HepG2 (cell line): Measurements from ENCODE around the gene C2orf15. TPM values are rescaled to one million over a fixed set of nuclear protein-coding genes. Genes with fewer than 3 reads are reported as not detected.

Experiments used
- BRD4 ChIP-seq: sonication (generic); formaldehyde crosslinking; IDR thresholded peaks from 2 replicates; pipeline ENCODE4 v1.4.0; 2020; ENCODE audit warnings: missing genetic modification reagents
- CEBPZ ChIP-seq: IDR thresholded peaks from 2 replicates; pipeline ENCODE4 v1.6.1; 2012; ENCODE audit warnings: low read length, improper control_type of control experiment
- CENPX ChIP-seq: sonication (generic); formaldehyde crosslinking; IDR thresholded peaks from 2 replicates; pipeline ENCODE4 v1.9.0; 2021; ENCODE audit warnings: mild to moderate bottlenecking, missing genetic modification reagents, moderate library complexity
- CHD2 ChIP-seq: IDR thresholded peaks from 2 replicates; pipeline ENCODE4 v1.6.1; 2011; ENCODE audit warnings: low read depth, low read length, improper control_type of control experiment
- DNMT1 ChIP-seq: sonication (generic); formaldehyde crosslinking; IDR thresholded peaks from 2 replicates; pipeline ENCODE4 v1.5.1; 2020; ENCODE audit warnings: mild to moderate bottlenecking, missing genetic modification reagents
- FOXO4 ChIP-seq: sonication (generic); formaldehyde crosslinking; conservative IDR thresholded peaks from 2 replicates; pipeline ENCODE4 v1.8.1; 2023; ENCODE audit warnings: missing genetic modification reagents
- GZF1 ChIP-seq: sonication (generic); formaldehyde crosslinking; IDR thresholded peaks from 2 replicates; pipeline ENCODE4 v1.5.1; 2020; ENCODE audit warnings: mild to moderate bottlenecking, missing genetic modification reagents
- PHF8 ChIP-seq: sonication (generic); formaldehyde crosslinking; IDR thresholded peaks from 2 replicates; pipeline ENCODE4 v1.5.0; 2020; ENCODE audit warnings: missing genetic modification reagents
- SP2 ChIP-seq: sonication (generic); formaldehyde crosslinking; IDR thresholded peaks from 2 replicates; pipeline ENCODE4 v1.5.1; 2020; ENCODE audit warnings: mild to moderate bottlenecking, missing genetic modification reagents
- TOPORS ChIP-seq: sonication (generic); formaldehyde crosslinking; IDR thresholded peaks from 2 replicates; pipeline ENCODE4 v1.8.0; 2023; ENCODE audit warnings: mild to moderate bottlenecking, missing genetic modification reagents
- ZBTB38 ChIP-seq: sonication (generic); formaldehyde crosslinking; IDR thresholded peaks from 2 replicates; pipeline ENCODE4 v1.5.1; 2020; ENCODE audit warnings: mild to moderate bottlenecking, missing genetic modification reagents
- ZEB1 ChIP-seq: IDR thresholded peaks from 2 replicates; pipeline ENCODE4 v1.6.1; 2012; ENCODE audit warnings: mild to moderate bottlenecking, low read depth, inconsistent platforms; ENCODE audit not compliant: insufficient replicate concordance
- ZNF10 ChIP-seq: sonication (generic); formaldehyde crosslinking; IDR thresholded peaks from 2 replicates; pipeline ENCODE4 v1.4.0; 2020; ENCODE audit warnings: mild to moderate bottlenecking, low read depth, missing genetic modification reagents, borderline replicate concordance
- ZNF12 ChIP-seq: sonication (generic); formaldehyde crosslinking; IDR thresholded peaks from 2 replicates; pipeline ENCODE4 v1.5.0; 2020; ENCODE audit warnings: missing genetic modification reagents
- ZNF263 ChIP-seq: sonication (generic); formaldehyde crosslinking; IDR thresholded peaks from 2 replicates; pipeline ENCODE4 v1.4.0; 2020; ENCODE audit warnings: missing genetic modification reagents
- ZNF451 ChIP-seq: sonication (generic); formaldehyde crosslinking; IDR thresholded peaks from 2 replicates; pipeline ENCODE4 v1.5.0; 2020; ENCODE audit warnings: mild to moderate bottlenecking, missing genetic modification reagents
- ZNF629 ChIP-seq: sonication (generic); formaldehyde crosslinking; conservative IDR thresholded peaks from 2 replicates; pipeline ENCODE4 v1.5.0; 2020; ENCODE audit warnings: missing genetic modification reagents
- ZNF691 ChIP-seq: sonication (generic); formaldehyde crosslinking; IDR thresholded peaks from 2 replicates; pipeline ENCODE4 v1.4.0; 2020; ENCODE audit warnings: missing genetic modification reagents, low read depth, mild to moderate bottlenecking, borderline replicate concordance
- ZNF710 ChIP-seq: sonication (generic); formaldehyde crosslinking; IDR thresholded peaks from 2 replicates; pipeline ENCODE4 v1.5.0; 2020; ENCODE audit warnings: mild to moderate bottlenecking, missing genetic modification reagents, borderline replicate concordance
- ZNF784 ChIP-seq: sonication (generic); formaldehyde crosslinking; IDR thresholded peaks from 2 replicates; pipeline ENCODE4 v1.5.1; 2020; ENCODE audit warnings: missing genetic modification reagents, mild to moderate bottlenecking, borderline replicate concordance
- ZNF878 ChIP-seq: sonication (generic); formaldehyde crosslinking; IDR thresholded peaks from 2 replicates; pipeline ENCODE4 v1.8.1; 2023; ENCODE audit warnings: mild to moderate bottlenecking, missing genetic modification reagents, moderate library complexity
- polyA plus RNA-seq, 8 experiments: library from polyadenylated mRNA; depleted of rRNA in 3 of 8; stranded (reverse) in 7 of 8; unstranded in 1 of 8; fragments of >200 nt; fragmentation: Illumina TruSeq in 4 of 8; extraction: Trizol in 4 of 8; gene quantifications; 2 replicates each; pipeline versions ENCODE4 v1.2.1 to v1.2.3, GENCODE V29; 2011 to 2016; ENCODE audit warnings: low read depth in 4 of 8, missing spikeins in 1 of 8, mixed read lengths in 1 of 8; ENCODE audit not compliant: insufficient read depth in 1 of 8
- total RNA-seq, 5 experiments: library from RNA; depleted of rRNA; stranded (reverse); fragments of >200 nt; fragmentation: Illumina TruSeq; extraction: Trizol; gene quantifications; 2 replicates each; pipeline ENCODE4 v1.2.3, GENCODE V29; 2016; ENCODE audit warnings: low read depth in 1 of 5

Gene C2orf15
- total and polyA plus RNA-seq, 2 of the 13 experiments (the other 11 are each of a cell fraction or from before 2014, with no cell fraction given) = 5.5 to 8.3 TPM

- TF ChIP-seq CEBPZ = no peak
- 0 out of 2 replicates have a peak, but pooled peaks have one; percentile 14 for TF ChIP-seq ZNF12 (CRISPR knock-in tag)
- 0 out of 2 replicates have a peak, but pooled peaks have one; percentile 34 for TF ChIP-seq ZNF710 (CRISPR knock-in tag)
- peak; percentile 26; the same call in 1 of the 2 replicates for TF ChIP-seq GZF1 (CRISPR knock-in tag)
- TF ChIP-seq ZNF878 (CRISPR knock-in tag) = peak; percentile 93
- 0 out of 2 replicates have a peak, but pooled peaks have one; percentile 83 for TF ChIP-seq BRD4
- peak; percentile 96 for TF ChIP-seq ZNF691
- TF ChIP-seq ZBTB38 (CRISPR knock-in tag) = peak; percentile 98
- TF ChIP-seq ZEB1 = peak; percentile 89
- TF ChIP-seq ZNF263 (CRISPR knock-in tag) = peak; percentile 28; the same call in 1 of the 2 replicates
- 0 out of 2 replicates have a peak, but pooled peaks have one; percentile 7 for TF ChIP-seq FOXO4 (CRISPR knock-in tag)
- peak; percentile 52 for TF ChIP-seq ZNF629 (CRISPR knock-in tag)
- peak; percentile 97 for TF ChIP-seq TOPORS
- peak; percentile 98 for TF ChIP-seq PHF8 (CRISPR knock-in tag)
- peak; percentile 99 for TF ChIP-seq ZNF784
- TF ChIP-seq CENPX = no peak
- TF ChIP-seq ZNF10 = no peak
- TF ChIP-seq CHD2 = peak; percentile 76
- TF ChIP-seq ZNF451 = peak; percentile 98
- TF ChIP-seq SP2 = peak; percentile 66
- TF ChIP-seq DNMT1 (CRISPR knock-in tag) = peak; percentile 99
These were observed 13.4 kb downstream of the C2orf15 start, which contains the start of the genes LIPT1 and TSGA10 (continued) for GRCh38 chr2:99154643-99155536.
